ENCODE measurements around the gene CCP110. TPM values are rescaled to one million over a fixed set of nuclear protein-coding genes. Genes with fewer than 3 reads are reported as not detected.

CCP110 gene
- total and polyA plus RNA-seq, 2 of the 13 experiments (the other 11 are each of a cell fraction or from before 2014, with no cell fraction given), result 10.0 to 11.1 TPM

GRCh38 chr16:19528666-19529065 is 4.9 kb downstream of the CCP110 start:
- Histone ChIP-seq H3K9ac (ENCODE audit: insufficient read depth, low read depth, low read length) (no peak overlapping the region), H3K4me3 (replicated peaks in 1 of 3; ENCODE audit: insufficient read depth in 1 of 3, low read depth in 2 of 3, low read length in 3 of 3) (no peak overlapping the region), H3K9me3 (ENCODE audit: low read length) (no peaks in the 10 kb centered on the region), H3K4me2 (ENCODE audit: low read depth, low read length) (no peak overlapping the region), H3K36me3 (replicated peaks in 1 of 2; ENCODE audit: control insufficient read depth in 1 of 2, insufficient read depth in 2 of 2, low read length in 2 of 2) (peaks cover 6 to 34% of the 10 kb centered on the region in 2 experiments; a peak in 4 of 5 replicates), H3K27ac (ENCODE audit: extremely low read length, insufficient read depth, low read length) (no peak overlapping the region), H4K20me1 (ENCODE audit: insufficient read depth, low read length) (no peaks in the 10 kb centered on the region), H3K4me1 (ENCODE audit: insufficient read depth, low read length) (peaks cover 28% of the 10 kb centered on the region), H3K27me3 (ENCODE audit: control insufficient read depth in 1 of 2, insufficient read depth in 2 of 2, low read length in 2 of 2) (no peaks in the 10 kb centered on the region; a peak in 1 of 5 replicates), H3K79me2 (ENCODE audit: insufficient read depth, low read length) (peaks cover 33% of the 10 kb centered on the region), H2AFZ (ENCODE audit: low read length) (no peak overlapping the region)
- POLR2A ChIA-PET, result no interaction called here
- WGBS (ENCODE audit: low lambda C conversion rate), result 100% methylated on average over 3 of the region's 3 CpGs
- FAIRE-seq, result no peak
- intact Hi-C loops (cut with micrococcal nuclease; ENCODE audit: unreplicated experiment) (loop anchor here (10.0 kb wide), 1 partner anchor 734 kb away; the partner anchor contains the start of gene RPS15A), in situ Hi-C loops (cut with HindIII; ENCODE audit: extremely low pct_ligation_motif_present, low pct_unique_long_range_greater_than_20kb) (no loop called here)
- BruUV-seq (replicated peaks), result no TSS peak
- no peak for DNase-seq (ENCODE audit: low spot score)
- CTCF ChIA-PET (ENCODE audit: low intra/inter-chr PET ratio, low total read pairs), result no interaction called here
- ATAC-seq, result no peak
- TF ChIP-seq ZFP62 (CRISPR knock-in tag; IDR thresholded peaks at IDR 0.05), result no peak
- TF ChIP-seq FOSL2 (CRISPR knock-in tag; IDR thresholded peaks at IDR 0.05), result peak; percentile 47
- TF ChIP-seq MXD1 (CRISPR knock-in tag; IDR thresholded peaks at IDR 0.05), result no peak
- peak; percentile 60; the same call in 1 of the 2 replicates for TF ChIP-seq ATF7 (IDR thresholded peaks at IDR 0.05)
- TF ChIP-seq ATF7 (CRISPR knock-in tag; IDR thresholded peaks at IDR 0.05), result no peak
- TF ChIP-seq POGK (CRISPR knock-in tag; conservative IDR thresholded peaks at IDR 0.05), result no peak
- no peak for TF ChIP-seq XBP1 (CRISPR knock-in tag; IDR thresholded peaks at IDR 0.05)
- no peak for TF ChIP-seq FOXP1 (IDR thresholded peaks at IDR 0.05)
- TF ChIP-seq FOXP1 (CRISPR knock-in tag; IDR thresholded peaks at IDR 0.05), result no peak
- peak; percentile 60; the same call in 1 of the 2 replicates for TF ChIP-seq CEBPB (IDR thresholded peaks at IDR 0.05; ENCODE audit: borderline replicate concordance, low read depth, low read length)
- no peak for TF ChIP-seq ARNT2 (CRISPR knock-in tag; IDR thresholded peaks at IDR 0.05; ENCODE audit: low read depth)
- TF ChIP-seq ZNF615 (CRISPR knock-in tag; IDR thresholded peaks at IDR 0.05; ENCODE audit: borderline replicate concordance), result no peak
- TF ChIP-seq RERE (CRISPR knock-in tag; IDR thresholded peaks at IDR 0.05; ENCODE audit: low read depth), result no peak
- no peak for TF ChIP-seq ZFP91 (CRISPR knock-in tag; IDR thresholded peaks at IDR 0.05; ENCODE audit: borderline replicate concordance)
- no peak for TF ChIP-seq ZBTB7A (CRISPR knock-in tag; IDR thresholded peaks at IDR 0.05)
- no peak for TF ChIP-seq BHLHE40 (IDR thresholded peaks at IDR 0.05; ENCODE audit: low read length)
- TF ChIP-seq ZNF101 (CRISPR knock-in tag; IDR thresholded peaks at IDR 0.05; ENCODE audit: borderline replicate concordance, low read depth), result no peak
- no peak for TF ChIP-seq NCOA1 (CRISPR knock-in tag; IDR thresholded peaks at IDR 0.05)
